Vagina (tissue), 2 donors: Measurements from ENCODE around the gene CBFA2T3. TPM values are rescaled to one million over a fixed set of nuclear protein-coding genes. Genes with fewer than 3 reads are reported as not detected.

Experiments
- DNase-seq, 2 donors: peaks; one replicate each; pipeline ENCODE4 v3.0.0-alpha.2; 2017; ENCODE audit errors: extremely low spot score in 2 of 2
- H3K27ac ChIP-seq: fragments of 200-600 bp; sonication (generic); one replicate; pipeline ENCODE4 v1.5.1; 2019
- H3K27me3 ChIP-seq: fragments of 200-600 bp; sonication (generic); one replicate; pipeline ENCODE4 v1.5.1; 2019
- H3K36me3 ChIP-seq, 2 donors: fragments of 200-600 bp; sonication (generic); one replicate each; pipeline ENCODE4 v1.5.1; 2017 to 2019
- H3K4me1 ChIP-seq: fragments of 200-600 bp; sonication (generic); one replicate; pipeline ENCODE4 v1.5.1; 2019
- H3K4me3 ChIP-seq, 2 donors: fragments of 200-600 bp; sonication (generic); 1 replicate in 1 of 2; 2 replicates in 1 of 2; pipeline ENCODE4 v1.5.1; 2016 to 2019
- H3K9me3 ChIP-seq: fragments of 200-600 bp; sonication (generic); one replicate; pipeline ENCODE4 v1.5.1; 2019
- CTCF ChIP-seq, 3 experiments: fragments of 450-650 bp in 2 of 3; fragments of 200-600 bp in 1 of 3; sonication (generic) in 1 of 3; IDR thresholded peaks; one replicate each; pipeline ENCODE4 v1.5.1; 2017 to 2019; ENCODE audit warnings: antibody characterized with exemption in 3 of 3, mild to moderate bottlenecking in 2 of 3, moderate library complexity in 2 of 3
- POLR2A ChIP-seq, 2 donors: fragments of 450-650 bp; IDR thresholded peaks; one replicate each; pipeline ENCODE4 v1.6.1; 2017; ENCODE audit warnings: antibody characterized with exemption in 2 of 2, mild to moderate bottlenecking in 2 of 2, moderate library complexity in 2 of 2
- POLR2AphosphoS5 ChIP-seq, 2 donors: sonication (generic); formaldehyde crosslinking; IDR thresholded peaks; one replicate each; pipeline ENCODE4 v1.9.0; 2017; ENCODE audit warnings: antibody characterized with exemption in 2 of 2, mild to moderate bottlenecking in 2 of 2, low read depth in 1 of 2; ENCODE audit not compliant: insufficient read depth in 1 of 2
- intact Hi-C: fragments of 100-400 bp; cut with DNase I; formaldehyde crosslinking; loops from one replicate; pipeline ENCODE4 v1.15.1; 2023
- total RNA-seq: library from RNA; depleted of rRNA; stranded (reverse); fragments of >200 nt; gene quantifications from one replicate; pipeline ENCODE4 v1.2.3, GENCODE V29; 2016

Gene CBFA2T3
- total RNA-seq, 1 donor from 2014 or later: 2.7 TPM

GRCh38 chr16:89015271-89015859, 38.4 kb upstream of the CBFA2T3 start:
- TF ChIP-seq POLR2A (IDR thresholded peaks at IDR 0.05) (no peak), CTCF (IDR thresholded peaks at IDR 0.05) (no peak), POLR2AphosphoS5 (IDR thresholded peaks at IDR 0.05; ENCODE audit: insufficient read depth in 1 of 2, low read depth in 1 of 2) (no peak)
- H3K9me3 ChIP-seq: no peaks in the 10 kb centered on the region
- no peaks in the 10 kb centered on the region for H3K36me3 ChIP-seq
- H3K27ac ChIP-seq: no peak overlapping the region
- H3K27me3 ChIP-seq: no peaks in the 10 kb centered on the region
- no peak overlapping the region for H3K4me3 ChIP-seq
- DNase-seq: no peak
- H3K4me1 ChIP-seq: no peaks in the 10 kb centered on the region
- intact Hi-C loops: no loop called here

DNA sequence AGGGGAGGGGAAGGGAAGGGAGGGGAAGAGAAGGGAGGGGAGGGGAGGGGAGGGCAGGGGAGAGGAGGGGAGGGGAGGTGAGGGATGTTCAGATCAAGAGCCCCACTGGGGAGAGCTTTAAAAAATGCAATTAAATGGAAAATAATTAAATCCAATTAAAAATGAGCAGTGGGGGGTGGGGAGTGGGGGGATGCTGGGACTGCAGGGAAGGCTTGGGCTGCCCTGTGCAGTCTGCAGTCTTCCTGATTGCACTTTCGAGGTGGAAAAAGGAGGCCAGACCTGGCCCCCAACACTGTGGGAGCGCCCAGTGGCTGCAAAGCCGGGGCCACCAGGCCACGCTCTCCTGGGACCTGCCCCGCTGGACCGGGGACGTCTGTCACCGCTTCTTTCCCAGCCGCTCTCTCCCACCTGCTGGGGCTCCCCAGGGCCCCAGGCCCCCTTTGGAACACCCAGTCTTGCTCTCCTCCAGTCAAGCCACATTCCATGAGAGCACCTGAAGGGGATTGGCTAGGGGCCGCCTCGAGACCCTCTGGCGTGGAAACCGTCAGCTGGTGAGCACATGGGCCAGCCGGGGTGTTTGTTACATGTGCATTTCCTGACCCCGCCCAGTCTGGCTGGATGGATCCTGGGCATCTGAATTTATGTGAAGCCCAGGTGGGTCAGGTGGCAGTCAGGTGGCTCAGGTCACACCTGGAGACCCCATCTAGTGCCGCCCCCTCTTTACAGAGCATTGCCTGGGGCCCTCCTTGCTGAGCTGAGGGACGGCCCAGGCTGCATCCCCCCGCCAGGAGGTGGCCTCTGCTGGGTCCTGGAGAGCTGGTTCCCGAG, 37.6 kb upstream of the CBFA2T3 start:
- TF ChIP-seq CTCF (IDR thresholded peaks at IDR 0.05) (no peak), POLR2A (IDR thresholded peaks at IDR 0.05) (no peak)
- Histone ChIP-seq H3K4me1 (no peaks in the 10 kb centered on the region), H3K27ac (no peak overlapping the region), H3K27me3 (no peaks in the 10 kb centered on the region), H3K36me3 (no peaks in the 10 kb centered on the region), H3K9me3 (no peaks in the 10 kb centered on the region), H3K4me3 (no peak overlapping the region)
- no peak for DNase-seq
- intact Hi-C loops: no loop called here

- intact Hi-C loops: no loop called here
- no peaks in the 10 kb centered on the region for H3K4me1 ChIP-seq
- H3K27ac ChIP-seq: no peak overlapping the region
- DNase-seq: no peak
- no peaks in the 10 kb centered on the region for H3K36me3 ChIP-seq
- TF ChIP-seq POLR2AphosphoS5 (IDR thresholded peaks at IDR 0.05; ENCODE audit: insufficient read depth in 1 of 2, low read depth in 1 of 2) (no peak), CTCF (IDR thresholded peaks at IDR 0.05) (no peak), POLR2A (IDR thresholded peaks at IDR 0.05) (no peak)
- H3K27me3 ChIP-seq: no peaks in the 10 kb centered on the region
- H3K9me3 ChIP-seq: no peaks in the 10 kb centered on the region
- no peak overlapping the region for H3K4me3 ChIP-seq
These were observed 36.8 kb upstream of the CBFA2T3 start for GRCh38 chr16:89013692-89014402.

DNA sequence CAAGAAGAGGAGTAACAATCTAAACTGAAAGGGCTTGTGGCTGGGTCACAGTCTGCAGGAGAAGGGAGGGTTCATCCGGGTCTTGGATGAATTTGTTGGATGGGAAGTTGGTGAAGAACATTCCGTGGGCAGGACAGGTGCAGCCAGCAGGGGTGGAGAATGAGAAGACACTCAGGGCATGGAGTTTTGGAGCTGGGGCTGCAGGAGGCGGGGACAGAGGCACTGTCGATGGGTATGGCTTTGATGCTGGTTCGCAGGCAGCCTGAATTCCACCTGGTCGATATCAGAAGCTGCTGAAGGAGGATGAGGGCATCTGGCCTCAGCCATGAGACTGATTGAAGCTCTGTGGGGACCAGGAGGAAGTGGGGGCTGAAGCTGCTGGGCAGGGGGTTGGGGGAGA, 36.1 kb upstream of the CBFA2T3 start:
- Histone ChIP-seq H3K36me3 (no peaks in the 10 kb centered on the region), H3K27me3 (no peaks in the 10 kb centered on the region), H3K4me3 (no peak overlapping the region), H3K4me1 (no peaks in the 10 kb centered on the region), H3K9me3 (no peaks in the 10 kb centered on the region), H3K27ac (no peak overlapping the region)
- DNase-seq: no peak
- intact Hi-C loops: no loop called here
- TF ChIP-seq CTCF (IDR thresholded peaks at IDR 0.05) (no peak), POLR2A (IDR thresholded peaks at IDR 0.05) (no peak), POLR2AphosphoS5 (IDR thresholded peaks at IDR 0.05; ENCODE audit: insufficient read depth in 1 of 2, low read depth in 1 of 2) (no peak)

DNA sequence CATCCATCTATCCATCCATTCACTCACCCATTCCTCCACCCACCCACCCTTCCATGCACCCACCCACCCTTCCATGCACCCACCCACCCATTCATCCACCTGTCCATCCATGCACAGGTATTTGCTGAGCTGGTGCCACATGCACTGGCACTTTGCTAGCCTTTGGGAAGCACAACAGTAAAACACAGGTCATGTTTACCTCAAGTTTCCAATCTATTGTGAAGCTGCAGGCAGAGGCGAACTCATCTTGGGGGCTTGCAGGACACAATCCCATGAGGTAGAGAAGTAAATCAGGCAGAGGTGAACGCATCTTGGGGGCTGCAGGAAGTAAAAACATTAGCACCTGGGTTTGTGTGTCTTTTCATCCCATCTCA, 35.6 kb upstream of the CBFA2T3 start:
- H3K4me1 ChIP-seq: no peaks in the 10 kb centered on the region
- no peaks in the 10 kb centered on the region for H3K27me3 ChIP-seq
- no peak for DNase-seq
- intact Hi-C loops: no loop called here
- H3K4me3 ChIP-seq: no peak overlapping the region
- no peaks in the 10 kb centered on the region for H3K9me3 ChIP-seq
- TF ChIP-seq CTCF (IDR thresholded peaks at IDR 0.05): no peak
- no peak for TF ChIP-seq POLR2AphosphoS5 (IDR thresholded peaks at IDR 0.05; ENCODE audit: insufficient read depth in 1 of 2, low read depth in 1 of 2)
- no peak for TF ChIP-seq POLR2A (IDR thresholded peaks at IDR 0.05)
- no peaks in the 10 kb centered on the region for H3K36me3 ChIP-seq
- no peak overlapping the region for H3K27ac ChIP-seq
